Measurements from ENCODE around the gene UCK1. TPM values are rescaled to one million over a fixed set of nuclear protein-coding genes. Genes with fewer than 3 reads are reported as not detected.

Gene UCK1
- total and polyA plus RNA-seq, 2 of the 8 experiments (the other 6 are each of a cell fraction or from before 2014, with no cell fraction given) = 35.1 to 42.0 TPM

GRCh38 chr9:131496844-131497405 is 34.1 kb downstream of the UCK1 start:
- Histone ChIP-seq H4K5ac (ENCODE audit: insufficient read length, low read depth, low read length) (no peak overlapping the region), H3K9ac (replicated peaks in 1 of 4; ENCODE audit: extremely low read depth in 1 of 4, low read depth in 3 of 4, low read length in 3 of 4) (no peak overlapping the region; a peak in 1 of 7 replicates), H2AK5ac (ENCODE audit: low read depth, low read length) (no peak overlapping the region), H3K23me2 (ENCODE audit: low read depth, low read length) (no peaks in the 10 kb centered on the region), H2AFZ (ENCODE audit: low read length) (no peak overlapping the region), H3K9me3 (ENCODE audit: insufficient read depth in 2 of 2, low read depth in 1 of 2, low read length in 1 of 2) (no peaks in the 10 kb centered on the region), H3K14ac (ENCODE audit: insufficient read length) (no peak overlapping the region), H3K4me1 (replicated peaks in 1 of 4; ENCODE audit: control insufficient read depth in 3 of 4, insufficient read depth in 4 of 4, low read length in 3 of 4) (no peaks in the 10 kb centered on the region), H3K4ac (replicated peaks; ENCODE audit: insufficient read length, low read depth, low read length) (no peak overlapping the region), H3K27ac (ENCODE audit: low read depth, low read length) (no peak overlapping the region), H3K36me3 (ENCODE audit: control insufficient read depth in 2 of 4, insufficient read depth in 4 of 4, low read length in 3 of 4) (peaks cover 54 to 72% (median 68%) of the 10 kb centered on the region in 4 experiments), H2BK20ac (ENCODE audit: low read length) (no peak overlapping the region), H3K4me2 (ENCODE audit: insufficient read depth in 1 of 2, low read depth in 2 of 2, low read length in 2 of 2) (no peak overlapping the region), H3K23ac (ENCODE audit: insufficient read length) (no peak overlapping the region), H3K4me3 (ENCODE audit: extremely low read depth in 1 of 4, insufficient read depth in 2 of 4, low read depth in 3 of 4, low read length in 4 of 4) (no peak overlapping the region), H4K91ac (replicated peaks; ENCODE audit: insufficient read length, low read length) (no peak overlapping the region), H3K18ac (ENCODE audit: extremely low read depth, low read length) (no peak overlapping the region), H2BK5ac (ENCODE audit: low read depth, low read length) (no peak overlapping the region), H3K56ac (replicated peaks; ENCODE audit: insufficient read length, low read depth, low read length) (no peak overlapping the region), H2BK120ac (replicated peaks; ENCODE audit: low read depth, low read length) (no peak overlapping the region), H4K20me1 (replicated peaks in 1 of 2; ENCODE audit: control insufficient read depth in 1 of 2, insufficient read depth in 2 of 2, low read length in 2 of 2) (peaks cover 5 to 19% of the 10 kb centered on the region in 2 experiments), H4K8ac (ENCODE audit: extremely low read depth, insufficient read depth, low read length) (peak overlapping the region; percentile 74), H2BK12ac (ENCODE audit: low read depth, low read length) (no peak overlapping the region), H3K79me2 (ENCODE audit: control insufficient read depth in 1 of 2, insufficient read depth in 2 of 2, low read length in 2 of 2) (no peaks in the 10 kb centered on the region; a peak in 1 of 4 replicates), H3K79me1 (ENCODE audit: low read depth, low read length) (peaks cover 2% of the 10 kb centered on the region), H2BK15ac (ENCODE audit: low read length) (no peak overlapping the region), H3K27me3 (replicated peaks in 1 of 4; ENCODE audit: control insufficient read depth in 3 of 4, extremely low read depth in 1 of 4, insufficient read depth in 3 of 4, low read length in 3 of 4) (no peaks in the 10 kb centered on the region)
- FAIRE-seq (no peak), DNase-seq (ENCODE audit: low read depth in 1 of 2, low spot score in 2 of 2) (no peak)
- POLR2A ChIA-PET (ENCODE audit: partially characterized antibody) = interaction anchor here (0.5 to 1.4 kb wide), 4 partner anchors 12 to 34 kb away, joined by 3 to 6 read pairs (median 3); partner anchors contain the start of gene UCK1
- WGBS, 2 experiments (ENCODE audit: extremely low coverage in 1 of 2, insufficient coverage in 1 of 2, insufficient read length in 1 of 2, insufficient replicate concordance in 2 of 2, low coverage in 1 of 2, low lambda C conversion rate in 2 of 2, missing lambda C conversion rate in 1 of 2) = 90% methylated on average over 9 of the region's 10 CpGs; no CpG with 5 or more reads in 1 of the 2 experiments
- CTCF ChIA-PET (ENCODE audit: partially characterized antibody) = interaction anchor here (0.7 to 3.0 kb wide), 9 partner anchors 9 to 90 kb away, joined by 3 to 14 read pairs (median 4); no protein-coding TSS in a partner anchor
- TF ChIP-seq SIN3A (conservative IDR thresholded peaks at IDR 0.05 in 1 of 2, IDR thresholded peaks at IDR 0.05 in 1 of 2; ENCODE audit: low read depth in 1 of 2, low read length in 2 of 2) (no peak), RNF2 (IDR thresholded peaks at IDR 0.05; ENCODE audit: borderline replicate concordance, low read depth, low read length, missing control alignments, poor library complexity, severe bottlenecking) (no peak), TAF7 (optimal IDR thresholded peaks at IDR 0.05; ENCODE audit: borderline replicate concordance, low read depth, low read length) (no peak), JUND (IDR thresholded peaks at IDR 0.05; ENCODE audit: low read length) (no peak), CTCF (IDR thresholded peaks at IDR 0.05; ENCODE audit: control extremely low read depth in 1 of 3, insufficient read depth in 1 of 3, low read depth in 1 of 3, low read length in 3 of 3) (no peak), KDM4A (IDR thresholded peaks at IDR 0.05; ENCODE audit: low read depth, low read length, severe bottlenecking) (no peak), SAP30 (IDR thresholded peaks at IDR 0.05; ENCODE audit: insufficient read depth, insufficient replicate concordance, low read length) (no peak), SP1 (IDR thresholded peaks at IDR 0.05; ENCODE audit: low read depth, low read length) (no peak), RBBP5 (IDR thresholded peaks at IDR 0.05; ENCODE audit: borderline replicate concordance, low read depth, low read length) (no peak)

All from H1 (cell line).